Mucosa of rectum (tissue), 2 donors: Measurements from ENCODE around the gene CD248.

Experiments
- H3K27ac ChIP-seq, 2 donors: one replicate each; pipeline ENCODE4 v1.7.0; 2013; ENCODE audit warnings: inconsistent platforms in 2 of 2, low read depth in 2 of 2, low read length in 2 of 2
- H3K27me3 ChIP-seq, 2 donors: one replicate each; pipeline ENCODE4 v1.7.0; 2013; ENCODE audit warnings: low read length in 2 of 2; ENCODE audit not compliant: control insufficient read depth in 2 of 2, insufficient read depth in 2 of 2
- H3K36me3 ChIP-seq, 2 donors: one replicate each; pipeline ENCODE4 v1.7.0; 2013; ENCODE audit warnings: low read length in 2 of 2; ENCODE audit not compliant: control insufficient read depth in 2 of 2, insufficient read depth in 2 of 2
- H3K4me1 ChIP-seq, 2 donors: one replicate each; pipeline ENCODE4 v1.7.0; 2013; ENCODE audit warnings: low read length in 2 of 2, mild to moderate bottlenecking in 1 of 2; ENCODE audit not compliant: control insufficient read depth in 2 of 2, insufficient read depth in 2 of 2
- H3K4me3 ChIP-seq, 2 donors: one replicate each; pipeline ENCODE4 v1.7.0; 2013; ENCODE audit warnings: low read length in 2 of 2
- H3K9ac ChIP-seq, 2 donors: one replicate each; pipeline ENCODE4 v1.7.0; 2013; ENCODE audit warnings: low read length in 2 of 2, low read depth in 1 of 2, mild to moderate bottlenecking in 1 of 2
- H3K9me3 ChIP-seq, 2 donors: one replicate each; pipeline ENCODE4 v1.7.0; 2013; ENCODE audit warnings: low read length in 2 of 2; ENCODE audit not compliant: control insufficient read depth in 2 of 2
- donor health status: healthy.
- donor health status: Normal muscosa, but diverticular disease.

The CD248 gene

DNA sequence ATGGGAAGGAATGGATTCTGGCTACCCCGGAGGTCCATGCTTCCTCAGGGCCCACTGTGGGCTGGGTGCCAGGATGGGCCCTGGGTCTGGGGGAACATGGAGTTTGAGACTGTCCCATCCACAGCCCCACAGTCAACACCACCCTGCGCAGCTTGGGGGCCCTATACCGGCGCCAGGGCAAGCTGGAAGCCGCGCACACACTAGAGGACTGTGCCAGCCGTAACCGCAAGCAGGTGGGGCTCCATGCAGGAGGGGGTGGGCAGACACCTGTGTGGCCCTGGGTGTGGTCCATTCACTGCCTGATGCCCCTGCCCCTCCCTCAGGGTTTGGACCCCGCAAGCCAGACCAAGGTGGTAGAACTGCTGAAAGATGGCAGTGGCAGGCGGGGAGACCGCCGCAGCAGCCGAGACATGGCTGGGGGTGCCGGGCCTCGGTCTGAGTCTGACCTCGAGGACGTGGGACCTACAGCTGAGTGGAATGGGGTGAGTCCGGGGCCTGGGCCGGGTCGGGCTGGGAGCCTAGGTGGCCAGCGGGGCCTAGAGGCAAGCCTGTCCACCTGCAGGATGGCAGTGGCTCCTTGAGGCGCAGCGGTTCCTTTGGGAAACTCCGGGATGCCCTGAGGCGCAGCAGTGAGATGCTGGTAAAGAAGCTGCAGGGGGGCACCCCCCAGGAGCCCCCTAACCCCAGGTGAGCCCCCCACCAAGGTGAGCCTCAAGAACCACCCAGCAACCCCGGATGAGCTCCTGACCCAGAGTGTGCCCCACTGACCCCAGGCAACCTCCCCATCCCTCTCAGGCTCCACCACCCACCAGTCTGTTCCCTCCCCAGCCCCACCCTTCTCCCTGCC, 51.1 kb downstream of the CD248 start:
- Histone ChIP-seq H3K9ac (no peak overlapping the region), H3K9me3 (no peaks in the 10 kb centered on the region), H3K4me3 (no peak overlapping the region), H3K4me1 (peaks cover 18 to 20% of the 10 kb centered on the region in 2 donors), H3K27ac (no peak overlapping the region), H3K36me3 (peaks cover 0 to 18% of the 10 kb centered on the region in 2 donors), H3K27me3 (no peaks in the 10 kb centered on the region)

DNA sequence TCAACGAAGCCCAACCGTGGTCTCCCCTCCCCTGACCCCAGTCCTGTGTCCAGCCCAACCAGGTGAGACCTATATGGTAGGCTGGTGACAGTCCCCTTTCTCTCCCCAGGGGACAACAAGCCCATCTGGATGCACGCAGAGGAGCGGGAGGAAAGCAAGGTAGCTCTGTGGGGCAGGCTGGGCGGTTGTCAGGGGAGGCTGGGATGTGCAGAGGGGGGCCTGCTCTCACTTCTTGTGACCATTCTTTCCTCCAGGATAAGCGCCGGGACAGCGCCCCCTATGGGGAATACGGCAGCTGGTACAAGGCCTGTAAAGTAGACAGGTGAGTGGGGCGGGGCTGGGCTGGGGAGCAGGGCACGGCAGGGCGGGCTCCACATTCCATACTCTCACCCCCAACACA, 51.9 kb downstream of the CD248 start:
- no peak overlapping the region for H3K9ac ChIP-seq
- peaks cover 3 to 18% of the 10 kb centered on the region in 2 donors for H3K36me3 ChIP-seq
- H3K9me3 ChIP-seq, result no peaks in the 10 kb centered on the region
- peaks cover 17 to 18% of the 10 kb centered on the region in 2 donors for H3K4me1 ChIP-seq
- H3K27ac ChIP-seq, result no peak overlapping the region
- no peak overlapping the region for H3K4me3 ChIP-seq
- H3K27me3 ChIP-seq, result no peaks in the 10 kb centered on the region
